Activated CD4-positive, alpha-beta memory T cell treated with anti-CD3 and anti-CD28 coated beads, Interleukin-2, amount 10 ng/mL, durations not matched to agents 7 days and 5 days (primary cell): ENCODE measurements around the gene NFAT5. TPM values are rescaled to one million over a fixed set of nuclear protein-coding genes. Genes with fewer than 3 reads are reported as not detected.

Source experiments
- CTCF ChIA-PET: fragments of 350-600 bp; sonication (Branson Sonifier 250); formaldehyde crosslinking; loops from one replicate; lab custom pipeline; 2021; ENCODE audit warnings: antibody characterized with exemption, inconsistent platforms; lab: Charles Lee
- POLR2A ChIA-PET: fragments of 350-600 bp; sonication (Branson Sonifier 250); formaldehyde crosslinking; loops from one replicate; lab custom pipeline; 2021; ENCODE audit warnings: antibody characterized with exemption; lab: Charles Lee
- DNase-seq: peaks from one replicate; pipeline ENCODE4 v3.0.0-alpha.2; 2020
- H3K27ac Mint-ChIP-seq: one replicate; pipeline ENCODE4 v1.8.0; 2021; ENCODE audit warnings: mild to moderate bottlenecking, mixed read lengths
- H3K27me3 Mint-ChIP-seq: one replicate; pipeline ENCODE4 v1.8.0; 2021; ENCODE audit warnings: mixed read lengths
- H3K36me3 Mint-ChIP-seq: one replicate; pipeline ENCODE4 v1.8.0; 2021; ENCODE audit warnings: low read depth, mixed read lengths
- H3K4me1 Mint-ChIP-seq: one replicate; pipeline ENCODE4 v1.8.0; 2021; ENCODE audit warnings: mixed read lengths
- H3K4me3 Mint-ChIP-seq: one replicate; pipeline ENCODE4 v1.8.0; 2021; ENCODE audit warnings: mild to moderate bottlenecking, mixed read lengths
- H3K9me3 Mint-ChIP-seq: one replicate; pipeline ENCODE4 v1.8.0; 2021; ENCODE audit warnings: mixed read lengths
- total RNA-seq, 2 experiments: library from RNA; stranded (reverse); gene quantifications; one replicate each; pipeline ENCODE4 v1.2.3, GENCODE V29; 2021

Gene NFAT5
- total RNA-seq, 2 experiments from 2014 or later: 19.7 to 21.3 TPM

DNA sequence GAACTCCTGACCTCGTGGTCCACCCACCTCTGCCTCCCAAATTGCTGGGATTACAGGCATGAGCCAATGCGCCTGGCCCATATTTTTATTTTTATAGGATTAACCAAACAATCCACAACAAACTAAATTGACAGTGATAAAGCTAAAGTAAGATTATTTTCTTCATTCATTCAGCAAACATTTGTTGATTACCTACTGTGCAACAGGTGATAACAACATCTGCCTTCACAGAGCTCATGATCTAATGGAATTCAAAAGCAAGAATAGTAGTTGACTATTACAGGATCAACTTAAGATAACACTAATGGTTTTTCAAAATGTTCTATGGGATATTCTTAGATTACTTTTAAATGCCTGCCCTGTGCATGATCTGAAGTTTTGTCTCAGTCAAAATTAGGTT is 122.8 kb downstream of the NFAT5 start:
- no peak for DNase-seq
- Mint-ChIP-seq H3K27me3 (no peaks in the 10 kb centered on the region), H3K27ac (no peak overlapping the region), H3K4me3 (no peak overlapping the region), H3K36me3 (peaks cover 26% of the 10 kb centered on the region), H3K4me1 (peaks cover 7% of the 10 kb centered on the region), H3K9me3 (no peaks in the 10 kb centered on the region)
- CTCF ChIA-PET: interaction anchor here (1.0 to 1.1 kb wide), 2 partner anchors 15 to 20 kb away, joined by 3 read pairs; no protein-coding TSS in a partner anchor
- POLR2A ChIA-PET: no interaction called here

DNA sequence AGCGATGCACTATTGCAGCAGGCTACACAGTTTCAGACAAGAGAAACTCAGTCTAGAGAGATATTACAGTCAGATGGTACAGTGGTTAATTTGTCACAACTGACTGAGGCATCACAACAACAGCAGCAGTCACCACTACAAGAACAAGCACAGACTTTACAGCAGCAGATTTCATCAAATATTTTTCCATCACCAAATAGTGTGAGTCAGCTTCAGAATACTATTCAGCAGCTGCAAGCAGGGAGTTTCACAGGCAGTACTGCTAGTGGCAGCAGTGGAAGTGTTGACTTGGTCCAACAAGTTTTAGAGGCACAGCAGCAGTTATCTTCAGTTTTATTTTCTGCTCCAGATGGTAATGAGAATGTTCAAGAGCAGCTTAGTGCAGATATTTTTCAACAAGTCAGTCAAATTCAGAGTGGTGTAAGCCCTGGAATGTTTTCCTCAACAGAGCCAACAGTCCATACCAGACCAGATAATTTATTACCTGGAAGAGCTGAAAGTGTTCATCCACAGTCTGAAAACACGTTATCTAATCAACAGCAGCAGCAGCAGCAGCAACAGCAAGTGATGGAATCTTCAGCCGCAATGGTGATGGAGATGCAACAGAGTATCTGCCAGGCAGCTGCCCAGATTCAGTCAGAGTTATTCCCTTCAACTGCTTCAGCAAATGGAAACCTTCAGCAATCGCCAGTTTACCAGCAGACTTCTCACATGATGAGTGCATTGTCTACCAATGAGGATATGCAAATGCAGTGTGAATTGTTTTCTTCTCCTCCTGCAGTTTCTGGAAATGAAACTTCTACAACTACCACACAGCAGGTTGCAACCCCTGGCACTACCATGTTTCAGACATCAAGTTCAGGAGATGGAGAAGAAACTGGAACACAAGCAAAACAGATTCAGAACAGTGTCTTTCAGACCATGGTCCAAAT is 126.5 kb downstream of the NFAT5 start:
- POLR2A ChIA-PET: no interaction called here
- Mint-ChIP-seq H3K36me3 (peaks cover 39% of the 10 kb centered on the region), H3K4me3 (no peak overlapping the region), H3K9me3 (no peaks in the 10 kb centered on the region), H3K27me3 (no peaks in the 10 kb centered on the region), H3K27ac (peak overlapping the region; percentile 3), H3K4me1 (peaks cover 7% of the 10 kb centered on the region)
- CTCF ChIA-PET: no interaction called here
- DNase-seq: no peak

DNA sequence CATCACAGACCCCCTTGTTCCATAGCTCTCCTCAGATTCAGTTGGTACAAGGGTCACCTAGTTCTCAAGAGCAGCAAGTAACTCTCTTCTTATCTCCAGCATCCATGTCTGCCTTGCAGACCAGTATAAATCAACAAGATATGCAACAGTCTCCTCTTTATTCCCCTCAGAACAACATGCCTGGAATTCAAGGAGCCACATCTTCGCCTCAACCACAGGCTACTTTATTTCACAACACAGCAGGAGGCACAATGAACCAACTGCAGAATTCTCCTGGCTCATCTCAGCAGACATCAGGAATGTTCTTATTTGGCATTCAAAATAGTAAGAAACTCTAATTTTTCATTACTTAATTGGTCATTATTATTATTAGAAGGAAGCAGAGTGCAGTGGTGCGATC is 128.2 kb downstream of the NFAT5 start:
- Mint-ChIP-seq H3K36me3 (peaks cover 39% of the 10 kb centered on the region), H3K4me1 (peaks cover 7% of the 10 kb centered on the region), H3K9me3 (no peaks in the 10 kb centered on the region)

DNA sequence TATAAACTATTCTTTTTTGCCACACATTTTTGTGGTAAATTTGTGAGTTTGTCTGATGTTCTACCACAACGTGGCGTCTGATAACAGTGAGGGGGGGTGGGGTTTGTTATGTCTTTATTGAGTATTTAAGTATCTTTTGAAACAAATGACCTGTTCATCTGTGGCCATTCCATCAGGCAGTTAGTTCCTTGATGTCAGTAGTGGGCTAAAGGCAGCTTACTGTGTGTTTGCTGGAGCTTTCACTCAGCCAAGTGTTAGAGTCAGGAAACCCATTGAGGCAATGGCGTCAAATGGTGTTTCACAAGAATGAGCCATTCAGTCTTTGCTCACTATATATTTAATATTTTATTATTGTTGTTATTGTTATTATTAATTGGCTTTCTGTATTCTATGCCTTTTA is 132.6 kb downstream of the NFAT5 start:
- Mint-ChIP-seq H3K4me1 (no peaks in the 10 kb centered on the region), H3K27me3 (no peaks in the 10 kb centered on the region), H3K36me3 (peaks cover 18% of the 10 kb centered on the region), H3K9me3 (no peaks in the 10 kb centered on the region), H3K27ac (no peak overlapping the region), H3K4me3 (no peak overlapping the region)
- no peak for DNase-seq
- POLR2A ChIA-PET: no interaction called here
- CTCF ChIA-PET: interaction anchor here (0.7 to 1.0 kb wide), 2 partner anchors 11 to 41 kb away, joined by 3 read pairs; no protein-coding TSS in a partner anchor

More for the DNA sequence above, 128.2 kb downstream of the NFAT5 start:
- Mint-ChIP-seq H3K27me3 (no peaks in the 10 kb centered on the region), H3K4me3 (no peak overlapping the region), H3K27ac (no peak overlapping the region)
- ChIA-PET CTCF (interaction anchor here (0.9 to 1.4 kb wide), 2 partner anchors 61 to 144 kb away, joined by 4 read pairs; partner anchors contain the start of gene NOB1), POLR2A (no interaction called here)
- no peak for DNase-seq

DNA sequence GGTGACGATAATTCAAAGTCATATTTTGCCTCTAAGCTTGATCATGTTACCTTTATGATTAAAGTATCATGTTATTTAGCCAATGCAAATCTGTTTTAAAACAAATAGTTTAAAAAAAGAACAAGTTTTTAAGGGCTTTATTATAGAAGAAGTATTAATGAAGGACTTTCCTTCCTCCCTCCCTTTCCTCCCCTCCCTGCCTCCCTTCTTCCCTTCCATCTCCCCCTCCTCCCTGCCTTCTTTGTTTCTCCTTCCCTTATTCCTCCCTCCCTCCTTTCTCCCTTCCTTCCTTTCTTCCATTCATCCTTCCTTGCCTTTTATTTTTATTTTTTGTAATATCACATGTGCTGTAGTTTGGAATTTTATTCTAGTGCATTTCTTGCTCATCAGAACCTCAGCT is 134.1 kb downstream of the NFAT5 start:
- Mint-ChIP-seq H3K4me3 (no peak overlapping the region), H3K4me1 (no peaks in the 10 kb centered on the region), H3K9me3 (no peaks in the 10 kb centered on the region), H3K27ac (no peak overlapping the region), H3K27me3 (no peaks in the 10 kb centered on the region), H3K36me3 (peaks cover 12% of the 10 kb centered on the region)
- ChIA-PET POLR2A (interaction anchor here (1.3 kb wide), 1 partner anchor 10 kb away, joined by 3 read pairs; no protein-coding TSS in a partner anchor), CTCF (interaction anchor here (0.8 to 1.5 kb wide), 4 partner anchors 9 to 304 kb away, joined by 3 to 4 read pairs (median 4); partner anchors contain the start of gene NOB1)
- no peak for DNase-seq

DNA sequence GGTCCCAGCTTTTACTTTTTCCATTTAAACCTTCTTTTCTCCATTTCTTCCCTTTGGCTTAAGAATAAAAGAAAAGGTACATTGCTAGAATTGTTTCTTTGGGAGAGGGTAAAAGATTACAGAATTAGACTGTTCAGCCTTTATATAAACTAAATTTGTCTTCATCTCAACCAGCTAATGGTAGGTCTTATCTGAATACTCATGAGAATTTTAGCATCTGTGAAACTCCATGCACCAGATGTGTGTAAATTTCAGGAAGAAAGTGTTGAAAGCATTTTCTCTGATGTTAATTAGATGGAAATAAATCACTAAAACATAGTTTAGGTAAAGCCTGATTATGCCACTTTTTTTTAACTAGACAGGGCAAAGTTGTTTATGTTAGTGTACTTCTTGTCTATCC is 135.7 kb downstream of the NFAT5 start:
- Mint-ChIP-seq H3K9me3 (no peaks in the 10 kb centered on the region), H3K4me1 (no peaks in the 10 kb centered on the region), H3K27ac (no peak overlapping the region), H3K36me3 (peaks cover 3% of the 10 kb centered on the region), H3K4me3 (no peak overlapping the region), H3K27me3 (no peaks in the 10 kb centered on the region)
- ChIA-PET CTCF (no interaction called here), POLR2A (no interaction called here)
- DNase-seq: no peak

DNA sequence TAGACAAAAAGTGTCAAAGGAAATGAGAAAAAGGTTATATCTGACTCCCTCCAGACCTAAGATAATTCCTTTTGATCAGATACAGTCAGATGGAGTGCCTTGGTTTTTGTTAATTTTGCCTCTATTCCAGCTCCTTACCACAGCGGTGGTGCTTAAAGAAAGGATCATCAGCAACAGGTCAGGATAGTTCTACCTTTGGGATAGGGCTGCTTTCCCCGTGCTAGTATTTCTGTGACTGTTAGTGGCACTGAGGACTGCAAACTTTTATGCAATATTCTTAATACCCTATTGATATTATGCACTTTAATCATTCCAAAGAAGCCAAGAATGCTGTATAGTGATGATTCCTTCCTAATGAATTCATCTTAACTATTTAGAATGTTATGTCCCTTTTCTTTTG is 136.1 kb downstream of the NFAT5 start:
- no peak for DNase-seq
- CTCF ChIA-PET: interaction anchor here (3.0 kb wide), 1 partner anchor 53 kb away, joined by 23 read pairs; the partner anchor contains the start of gene NOB1
- Mint-ChIP-seq H3K27ac (no peak overlapping the region), H3K27me3 (no peaks in the 10 kb centered on the region), H3K4me1 (no peaks in the 10 kb centered on the region), H3K9me3 (no peaks in the 10 kb centered on the region), H3K36me3 (peaks cover 3% of the 10 kb centered on the region), H3K4me3 (no peak overlapping the region)
- POLR2A ChIA-PET: no interaction called here

DNA sequence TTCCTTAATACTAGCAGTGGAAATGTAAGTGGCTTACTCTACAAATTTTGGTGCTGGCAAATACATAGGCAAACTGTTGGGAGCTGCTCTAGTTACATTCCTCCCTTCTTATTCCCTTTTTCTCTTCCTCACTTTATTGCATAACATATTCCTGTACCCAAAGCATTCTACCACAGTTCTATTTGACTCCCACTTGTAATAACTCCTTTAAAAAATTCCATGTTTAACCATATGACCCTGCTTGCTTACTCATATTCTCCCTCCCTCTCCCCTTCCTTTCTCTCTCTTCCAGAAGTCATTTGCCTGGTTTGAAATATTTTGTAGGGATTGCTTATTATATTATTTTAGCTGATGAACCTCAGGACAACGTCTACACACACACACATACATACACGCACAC is 137.9 kb downstream of the NFAT5 start:
- Mint-ChIP-seq H3K4me3 (no peak overlapping the region), H3K4me1 (no peaks in the 10 kb centered on the region), H3K27me3 (no peaks in the 10 kb centered on the region), H3K27ac (no peak overlapping the region), H3K9me3 (no peaks in the 10 kb centered on the region), H3K36me3 (peaks cover 6% of the 10 kb centered on the region)
- ChIA-PET CTCF (interaction anchor here (1.2 to 3.0 kb wide), 2 partner anchors 51 to 227 kb away, joined by 4 to 23 read pairs; partner anchors contain the start of gene NOB1), POLR2A (interaction anchor here (1.2 kb wide), 1 partner anchor 51 kb away, joined by 6 read pairs; the partner anchor contains the start of gene NOB1)
- no peak for DNase-seq

DNA sequence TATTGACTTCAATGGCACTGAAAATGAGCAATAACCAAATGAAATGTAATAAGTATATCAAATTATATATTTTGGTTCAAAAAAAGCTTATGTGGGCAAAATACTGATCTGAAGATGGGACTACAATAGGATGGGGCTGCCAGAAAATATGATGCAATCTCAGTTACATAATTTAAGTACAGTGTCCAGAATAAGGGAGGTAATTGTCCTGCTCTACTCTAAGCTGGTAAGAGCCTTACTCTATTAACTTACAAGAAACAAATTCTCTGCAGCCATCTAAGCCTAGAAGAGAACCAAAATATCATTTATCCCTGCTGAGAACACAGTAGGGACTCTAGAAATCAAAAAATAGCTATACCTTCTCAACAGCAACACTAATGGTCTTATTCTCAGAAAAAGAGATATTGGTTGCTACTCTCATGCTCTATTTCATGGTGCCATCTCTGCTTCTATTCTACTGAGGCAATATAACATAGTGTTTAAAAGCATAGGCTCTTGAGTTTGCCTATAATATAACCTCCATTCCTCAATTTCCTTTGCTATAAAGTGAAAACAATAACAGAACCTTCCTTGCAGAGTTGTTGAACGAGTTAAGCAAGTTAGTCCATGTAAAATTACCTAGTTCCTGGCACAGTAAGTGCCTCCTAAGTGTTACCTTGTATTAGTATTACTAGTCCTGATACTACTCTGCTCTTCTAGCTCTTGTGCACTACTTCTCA is 140.6 kb downstream of the NFAT5 start:
- Mint-ChIP-seq H3K27me3 (no peaks in the 10 kb centered on the region), H3K4me1 (peaks cover 3% of the 10 kb centered on the region), H3K4me3 (no peak overlapping the region), H3K9me3 (no peaks in the 10 kb centered on the region), H3K27ac (no peak overlapping the region), H3K36me3 (peaks cover 17% of the 10 kb centered on the region)
- ChIA-PET CTCF (interaction anchor here (1.2 to 6.8 kb wide), 4 partner anchors 29 to 310 kb away, joined by 3 to 70 read pairs (median 4); partner anchors contain the start of gene NOB1), POLR2A (no interaction called here)
- no peak for DNase-seq

DNA sequence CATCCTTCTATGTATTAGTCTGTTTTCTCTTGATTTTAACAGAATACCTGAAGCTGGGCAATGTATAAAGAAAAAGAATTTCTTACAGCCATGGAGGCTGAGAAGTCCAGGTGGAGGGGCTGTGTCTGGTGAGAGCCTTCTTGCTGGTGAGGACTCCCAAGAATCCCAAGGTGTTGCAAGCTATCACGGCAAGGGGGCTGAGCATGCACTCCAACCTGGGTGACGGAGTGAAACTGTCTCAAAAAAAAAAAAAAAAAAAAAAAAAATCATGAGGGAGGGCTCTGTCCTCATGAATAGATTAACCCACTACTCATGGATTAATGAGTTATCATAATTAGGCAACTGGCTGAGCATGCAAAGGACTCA is 141.2 kb downstream of the NFAT5 start:
- Mint-ChIP-seq H3K27ac (no peak overlapping the region), H3K27me3 (no peaks in the 10 kb centered on the region), H3K4me3 (no peak overlapping the region), H3K4me1 (peaks cover 3% of the 10 kb centered on the region), H3K9me3 (no peaks in the 10 kb centered on the region), H3K36me3 (peaks cover 18% of the 10 kb centered on the region)
- DNase-seq: no peak
- ChIA-PET CTCF (interaction anchor here (1.2 to 6.8 kb wide), 4 partner anchors 29 to 311 kb away, joined by 3 to 70 read pairs (median 4); partner anchors contain the start of gene NOB1), POLR2A (no interaction called here)

DNA sequence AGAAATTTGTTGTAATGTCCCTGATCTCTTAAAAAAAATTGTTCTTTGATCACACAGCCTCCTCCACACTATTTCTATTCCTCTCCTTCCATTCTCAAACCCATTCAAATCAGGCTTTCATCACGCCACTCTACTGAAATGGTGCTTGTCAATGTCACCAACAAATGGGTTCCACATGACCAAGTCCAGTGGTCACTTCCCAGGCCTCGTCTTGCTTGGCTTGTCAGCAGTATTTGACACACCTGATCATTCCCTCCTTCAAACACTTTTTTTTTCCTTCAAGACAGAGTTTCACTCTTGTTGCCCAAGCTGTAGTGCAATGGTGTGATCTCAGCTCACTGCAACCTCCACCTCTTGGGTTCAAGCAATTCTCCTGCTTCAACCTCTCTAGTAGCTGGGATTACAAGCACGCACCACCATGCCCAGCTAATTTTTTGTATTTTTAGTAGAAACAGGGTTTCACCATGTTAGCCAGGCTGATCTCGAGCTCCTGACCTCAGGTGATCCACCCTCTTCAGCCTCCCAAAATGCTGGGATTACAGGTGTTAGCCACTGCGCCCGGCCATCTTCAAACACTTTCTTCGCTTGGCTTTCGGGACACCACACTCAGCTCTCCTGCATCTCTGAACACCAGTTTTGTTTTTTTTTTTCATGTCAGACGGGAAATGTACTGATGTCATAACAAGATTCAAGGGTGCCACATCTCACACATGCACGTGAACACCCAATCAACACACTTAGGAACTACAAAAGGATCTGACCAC is 142.3 kb downstream of the NFAT5 start:
- DNase-seq: no peak
- no peak overlapping the region for H3K27ac Mint-ChIP-seq
- peaks cover 3% of the 10 kb centered on the region for H3K4me1 Mint-ChIP-seq
- no peak overlapping the region for H3K4me3 Mint-ChIP-seq
- ChIA-PET CTCF (interaction anchor here (0.8 to 6.8 kb wide), 13 partner anchors 8 to 312 kb away, joined by 3 to 70 read pairs (median 5); partner anchors contain the start of genes NOB1 and NQO1), POLR2A (interaction anchor here (1.3 kb wide), 1 partner anchor 18 kb away, joined by 4 read pairs; the partner anchor contains the start of gene NQO1)
- no peaks in the 10 kb centered on the region for H3K27me3 Mint-ChIP-seq
- no peaks in the 10 kb centered on the region for H3K9me3 Mint-ChIP-seq
- H3K36me3 Mint-ChIP-seq: peaks cover 22% of the 10 kb centered on the region
